IMR-90 (cell line): ENCODE results near the gene SNRNP70. TPM values are rescaled to one million over a fixed set of nuclear protein-coding genes. Genes with fewer than 3 reads are reported as not detected.

ENCODE experiments used
- ATAC-seq: fragments of 200-7000 bp; cut with Tn5 transposase; 2 replicates; pipeline ENCODE4 v1.9.1; 2020; ENCODE audit warnings: low read depth, mild to moderate bottlenecking, moderate library complexity
- BruUV-seq: library from RNA; stranded (reverse); fragments of 400-500 nt; replicated peaks from 2 replicates; lab custom pipeline; 2021; lab: Mats Ljungman, UMichigan
- CTCF ChIA-PET: fragments of 300-600 bp; formaldehyde crosslinking; extraction: SDS; loops from one replicate; lab custom pipeline; 2021; ENCODE audit warnings: antibody characterized with exemption; lab: Yijun Ruan, JAX
- POLR2A ChIA-PET: fragments of 300-600 bp; sonication (Branson Sonifier 250); formaldehyde crosslinking; loops from one replicate; lab custom pipeline; 2022; ENCODE audit warnings: antibody characterized with exemption; ENCODE audit not compliant: unreplicated experiment; lab: Charles Lee
- DNase-seq: peaks from one replicate; pipeline ENCODE4 v3.0.0; 2013
- H2AFZ ChIP-seq: replicated peaks from 2 replicates; pipeline ENCODE3; 2013; ENCODE audit warnings: low read length, mild to moderate bottlenecking; ENCODE audit not compliant: poor library complexity
- H2AK5ac ChIP-seq: 2 replicates; pipeline ENCODE4 v1.6.1; 2013; ENCODE audit warnings: low read depth, low read length, inconsistent platforms
- H2AK9ac ChIP-seq: replicated peaks from 2 replicates; pipeline ENCODE3; 2013; ENCODE audit warnings: mild to moderate bottlenecking, low read depth, low read length, moderate library complexity; ENCODE audit not compliant: poor library complexity
- H2BK120ac ChIP-seq: 2 replicates; pipeline ENCODE4 v1.6.1; 2013; ENCODE audit warnings: low read depth, low read length, inconsistent platforms
- H2BK15ac ChIP-seq: 3 replicates; pipeline ENCODE4 v1.6.1; 2013; ENCODE audit warnings: low read depth, low read length, inconsistent platforms
- H2BK20ac ChIP-seq: 2 replicates; pipeline ENCODE4 v1.6.1; 2013; ENCODE audit warnings: low read depth, mild to moderate bottlenecking, inconsistent platforms, low read length, moderate library complexity
- H2BK5ac ChIP-seq: 2 replicates; pipeline ENCODE4 v1.6.1; 2013; ENCODE audit warnings: mild to moderate bottlenecking, low read depth, low read length, inconsistent platforms; ENCODE audit not compliant: poor library complexity, severe bottlenecking
- H3K14ac ChIP-seq: replicated peaks from 2 replicates; pipeline ENCODE4 v1.6.1; 2013; ENCODE audit warnings: low read depth, low read length, inconsistent platforms
- H3K18ac ChIP-seq: 2 replicates; pipeline ENCODE4 v1.6.1; 2013; ENCODE audit warnings: low read depth, low read length, control low read depth
- H3K23ac ChIP-seq: 2 replicates; pipeline ENCODE4 v1.6.1; 2013; ENCODE audit warnings: low read depth, low read length, inconsistent platforms
- H3K27ac ChIP-seq: 2 replicates; pipeline ENCODE4 v1.5.1; 2013; ENCODE audit warnings: mild to moderate bottlenecking, control low read depth, low read length; ENCODE audit not compliant: insufficient read depth
- H3K27me3 ChIP-seq: 2 replicates; pipeline ENCODE4 v1.6.1; 2013; ENCODE audit warnings: low read length; ENCODE audit not compliant: control insufficient read depth, insufficient read depth
- H3K36me3 ChIP-seq: 2 replicates; pipeline ENCODE4 v1.6.1; 2013; ENCODE audit warnings: low read length, mixed read lengths; ENCODE audit not compliant: control insufficient read depth, insufficient read depth
- H3K4ac ChIP-seq: 2 replicates; pipeline ENCODE4 v1.6.1; 2013; ENCODE audit warnings: low read depth, low read length, inconsistent platforms
- H3K4me1 ChIP-seq: 2 replicates; pipeline ENCODE4 v1.6.1; 2013; ENCODE audit warnings: low read length, mixed read lengths; ENCODE audit not compliant: control insufficient read depth, insufficient read depth
- H3K4me2 ChIP-seq: 2 replicates; pipeline ENCODE4 v1.6.1; 2013; ENCODE audit warnings: low read depth, mild to moderate bottlenecking, control low read depth, low read length, moderate library complexity
- H3K4me3 ChIP-seq: 2 replicates; pipeline ENCODE4 v1.5.1; 2013; ENCODE audit warnings: low read depth, mild to moderate bottlenecking, control low read depth, low read length, moderate library complexity; ENCODE audit not compliant: insufficient read depth
- H3K56ac ChIP-seq: 2 replicates; pipeline ENCODE4 v1.6.1; 2013; ENCODE audit warnings: low read length, inconsistent platforms; ENCODE audit not compliant: insufficient read depth; ENCODE audit errors: extremely low read depth
- H3K79me1 ChIP-seq, 2 experiments: 2 replicates each; pipeline ENCODE4 v1.6.1; 2013; ENCODE audit warnings: low read length in 2 of 2, inconsistent platforms in 1 of 2, low read depth in 1 of 2
- H3K9ac ChIP-seq: 2 replicates; pipeline ENCODE4 v1.6.1; 2013; ENCODE audit warnings: low read depth, low read length, control low read depth
- H3K9me1 ChIP-seq: 2 replicates; pipeline ENCODE4 v1.6.1; 2013; ENCODE audit warnings: low read length, inconsistent platforms; ENCODE audit not compliant: insufficient read depth
- H3K9me3 ChIP-seq: 2 replicates; pipeline ENCODE4 v1.6.1; 2013; ENCODE audit warnings: low read length; ENCODE audit not compliant: control insufficient read depth, insufficient read depth
- H4K20me1 ChIP-seq: 2 replicates; pipeline ENCODE4 v1.6.1; 2013; ENCODE audit warnings: low read length, inconsistent platforms; ENCODE audit not compliant: insufficient read depth
- H4K5ac ChIP-seq: 2 replicates; pipeline ENCODE4 v1.6.1; 2013; ENCODE audit warnings: mild to moderate bottlenecking, low read depth, low read length, control low read depth
- H4K8ac ChIP-seq, 2 experiments: 2 replicates each; pipeline ENCODE4 v1.6.1; 2013; ENCODE audit warnings: low read depth in 2 of 2, low read length in 2 of 2, control low read depth in 1 of 2, inconsistent platforms in 1 of 2
- H4K91ac ChIP-seq: 2 replicates; pipeline ENCODE4 v1.6.1; 2013; ENCODE audit warnings: low read depth, low read length, inconsistent platforms; ENCODE audit not compliant: insufficient read depth
- BHLHE40 ChIP-seq: fragments of 150-350 bp; IDR thresholded peaks from 2 replicates; pipeline ENCODE4 v1.6.1; 2016; ENCODE audit warnings: mild to moderate bottlenecking, low read depth, low read length
- CEBPB ChIP-seq: IDR thresholded peaks from 2 replicates; pipeline ENCODE4 v1.6.1; 2012; ENCODE audit warnings: low read depth, low read length, improper control_type of control experiment
- CHD1 ChIP-seq: IDR thresholded peaks from 2 replicates; pipeline ENCODE4 v1.6.1; 2012; ENCODE audit warnings: low read depth, low read length, improper control_type of control experiment
- CTCF ChIP-seq: conservative IDR thresholded peaks from 2 replicates; pipeline ENCODE4 v1.5.1; 2012; ENCODE audit warnings: mild to moderate bottlenecking, low read depth, low read length, improper control_type of control experiment
- ELK1 ChIP-seq: fragments of 150-350 bp; IDR thresholded peaks from 2 replicates; pipeline ENCODE4 v1.6.1; 2016; ENCODE audit warnings: low read depth, mild to moderate bottlenecking, low read length, moderate library complexity, borderline replicate concordance
- FOS ChIP-seq: fragments of 150-350 bp; IDR thresholded peaks from 2 replicates; pipeline ENCODE4 v1.6.1; 2016; ENCODE audit warnings: low read depth, low read length
- MAFK ChIP-seq: IDR thresholded peaks from 2 replicates; pipeline ENCODE4 v1.6.1; 2012; ENCODE audit warnings: low read depth, low read length, improper control_type of control experiment
- MAZ ChIP-seq: IDR thresholded peaks from 2 replicates; pipeline ENCODE4 v1.6.1; 2012; ENCODE audit warnings: low read depth, mild to moderate bottlenecking, low read length, improper control_type of control experiment, moderate library complexity, borderline replicate concordance
- MXI1 ChIP-seq: IDR thresholded peaks from 2 replicates; pipeline ENCODE4 v1.6.1; 2012; ENCODE audit warnings: low read depth, mild to moderate bottlenecking, low read length, moderate library complexity, borderline replicate concordance
- NFE2L2 ChIP-seq: fragments of 150-350 bp; IDR thresholded peaks from 2 replicates; pipeline ENCODE4 v1.6.1; 2016; ENCODE audit warnings: low read depth, mild to moderate bottlenecking, low read length
- POLR2A ChIP-seq: IDR thresholded peaks from 2 replicates; pipeline ENCODE4 v1.6.1; 2012; ENCODE audit warnings: mild to moderate bottlenecking, low read depth, low read length
- RAD21 ChIP-seq: IDR thresholded peaks from 2 replicates; pipeline ENCODE4 v1.6.1; 2012; ENCODE audit warnings: low read length, improper control_type of control experiment
- RCOR1 ChIP-seq: IDR thresholded peaks from 2 replicates; pipeline ENCODE4 v1.6.1; 2012; ENCODE audit warnings: mild to moderate bottlenecking, low read length, improper control_type of control experiment; ENCODE audit not compliant: insufficient replicate concordance
- RFX5 ChIP-seq: IDR thresholded peaks from 2 replicates; pipeline ENCODE4 v1.8.0; 2012; ENCODE audit warnings: low read depth, mild to moderate bottlenecking, low read length, moderate library complexity
- SMC3 ChIP-seq: fragments of 150-350 bp; IDR thresholded peaks from 2 replicates; pipeline ENCODE4 v1.6.1; 2016; ENCODE audit warnings: low read depth, mild to moderate bottlenecking, antibody characterized with exemption, low read length, moderate library complexity
- USF2 ChIP-seq: fragments of 150-350 bp; IDR thresholded peaks from 2 replicates; pipeline ENCODE4 v1.6.1; 2017; ENCODE audit warnings: mild to moderate bottlenecking, antibody characterized with exemption, low read length, low read depth
- WGBS, 2 experiments: methylation state at CpG; one replicate each; pipeline versions ENCODE4 v1.1.5 to v1.1.7; 2013; ENCODE audit warnings: missing lambda C conversion rate in 2 of 2; ENCODE audit not compliant: insufficient read length in 1 of 2; ENCODE audit errors: extremely low coverage in 2 of 2; 5-methylcytosine and 5-hydroxymethylcytosine counted together
- dilution Hi-C: fragments of 300-500 bp; cut with HindIII; formaldehyde crosslinking; loops from one replicate; pipeline ENCODE4 v1.14.3; 2018; ENCODE audit warnings: low sequenced_read_pairs; ENCODE audit not compliant: unreplicated experiment
- in situ Hi-C: fragments of 300-500 bp; cut with MboI; formaldehyde crosslinking; loops from 3 replicates; pipeline ENCODE4 v1.14.3; 2019; ENCODE audit warnings: low sequenced_read_pairs, inconsistent platforms, mixed read lengths
- intact Hi-C: fragments of 100-400 bp; cut with micrococcal nuclease; formaldehyde crosslinking; loops from 2 replicates; pipeline ENCODE4 v1.10.0; 2022
- polyA plus RNA-seq, 3 experiments: library from polyadenylated mRNA; depleted of rRNA; stranded (reverse); fragments of >200 nt; gene quantifications; 2 replicates each; pipeline ENCODE4 v1.2.3, GENCODE V29; 2012; ENCODE audit warnings: low replicate concordance in 1 of 3
- total RNA-seq: library from RNA; depleted of rRNA; stranded (reverse); fragments of >200 nt; gene quantifications from 2 replicates; pipeline ENCODE4 v1.2.3, GENCODE V29; 2012

Gene SNRNP70
- total and polyA plus RNA-seq, 2 of the 4 experiments (the other 2 are of a cell fraction): 72.8 to 200 TPM

- no peaks in the 10 kb centered on the region for H3K36me3 ChIP-seq
- H3K14ac ChIP-seq: no peak overlapping the region
- no peak overlapping the region for H2AFZ ChIP-seq
- H3K4me2 ChIP-seq: no peak overlapping the region
- H4K91ac ChIP-seq: no peak overlapping the region
- H2AK9ac ChIP-seq: no peak overlapping the region
- no peak overlapping the region for H3K9ac ChIP-seq
- POLR2A ChIA-PET: no interaction called here
- no peak overlapping the region for H2BK20ac ChIP-seq
- H3K79me1 ChIP-seq: peaks cover 5 to 14% of the 10 kb centered on the region in 2 experiments; a peak in 3 of 4 replicates
- 0 out of 2 replicates have a peak, but pooled peaks cover 1% of the 10 kb centered on the region for H3K9me1 ChIP-seq
- CTCF ChIA-PET: no interaction called here
- 60% methylated on average over 1 of the region's 10 CpGs; no CpG with 5 or more reads in 1 of the 2 experiments for WGBS, 2 experiments
- H4K8ac ChIP-seq: no peak overlapping the region
- no peak overlapping the region for H3K4ac ChIP-seq
- TF ChIP-seq NFE2L2 (no peak), MAFK (no peak), MAZ (no peak), POLR2A (no peak), ELK1 (no peak), SMC3 (no peak), CTCF (no peak), RAD21 (no peak), USF2 (no peak), RFX5 (no peak), RCOR1 (no peak), FOS (no peak), MXI1 (no peak), CEBPB (no peak), BHLHE40 (no peak), CHD1 (no peak)
- dilution Hi-C loops (no loop called here), intact Hi-C loops (no loop called here), in situ Hi-C loops (no loop called here)
- H4K5ac ChIP-seq: no peak overlapping the region
- no peak overlapping the region for H3K56ac ChIP-seq
- H2BK5ac ChIP-seq: no peak overlapping the region
- H2BK120ac ChIP-seq: no peak overlapping the region
- H3K27ac ChIP-seq: no peak overlapping the region
- no peak overlapping the region for H3K18ac ChIP-seq
- peaks cover 8% of the 10 kb centered on the region; the same call in 1 of the 2 replicates for H3K27me3 ChIP-seq
- no peak overlapping the region for H2BK15ac ChIP-seq
- no TSS peak for BruUV-seq
- H2AK5ac ChIP-seq: no peak overlapping the region
- H3K4me3 ChIP-seq: no peak overlapping the region
- H3K4me1 ChIP-seq: peaks cover 4% of the 10 kb centered on the region; the same call in 1 of the 2 replicates
- H4K20me1 ChIP-seq: no peaks in the 10 kb centered on the region
- no peak overlapping the region for H3K23ac ChIP-seq
- ATAC-seq (no peak), DNase-seq (no peak)
- H3K9me3 ChIP-seq: no peaks in the 10 kb centered on the region
These were observed 68.0 kb downstream of the SNRNP70 start for GRCh38 chr19:49153167-49153809.
